GM19043 (cell line): ENCODE data around the gene GHR.

ENCODE experiments used
- ATAC-seq: cut with Tn5 transposase; IDR thresholded peaks from one replicate; pipeline ENCODE4 v1.9.1; 2021; ENCODE audit warnings: low read depth; ENCODE audit not compliant: unreplicated experiment

GHR gene

GRCh38 chr5:42513246-42513645, 90.0 kb downstream of the GHR start:
- ATAC-seq = no peak

- no peak for ATAC-seq
Measured at GRCh38 chr5:42514754-42515153, 91.5 kb downstream of the GHR start.

GRCh38 chr5:42515504-42515903, 92.3 kb downstream of the GHR start:
- no peak for ATAC-seq

GRCh38 chr5:42516282-42517042, 93.2 kb downstream of the GHR start:
- ATAC-seq = no peak

- ATAC-seq = no peak
Measured at GRCh38 chr5:42517164-42517563, 93.9 kb downstream of the GHR start.

- no peak for ATAC-seq
Measured at GRCh38 chr5:42518595-42519221, 95.5 kb downstream of the GHR start.

- ATAC-seq = no peak
Measured at GRCh38 chr5:42520203-42520602, 97.0 kb downstream of the GHR start.

- ATAC-seq = no peak
Measured at GRCh38 chr5:42520957-42521356, 97.7 kb downstream of the GHR start.

- no peak for ATAC-seq
Measured at GRCh38 chr5:42521406-42521805, 98.2 kb downstream of the GHR start.

- ATAC-seq = no peak
Measured at GRCh38 chr5:42522783-42523182, 99.5 kb downstream of the GHR start.

- ATAC-seq = no peak
Measured at GRCh38 chr5:42526179-42526578, 102.9 kb downstream of the GHR start.

- no peak for ATAC-seq
Measured at GRCh38 chr5:42531611-42532010, 108.4 kb downstream of the GHR start.

- no peak for ATAC-seq
Measured at GRCh38 chr5:42542106-42542505, 118.9 kb downstream of the GHR start.

- ATAC-seq = no peak
Measured at GRCh38 chr5:42543774-42544173, 120.5 kb downstream of the GHR start.

- ATAC-seq = no peak
Measured at GRCh38 chr5:42545038-42545437, 121.8 kb downstream of the GHR start.

GRCh38 chr5:42547141-42547540, 123.9 kb downstream of the GHR start:
- ATAC-seq = no peak

GRCh38 chr5:42547894-42548293, 124.7 kb downstream of the GHR start:
- no peak for ATAC-seq

GRCh38 chr5:42552597-42552996, 129.4 kb downstream of the GHR start:
- ATAC-seq = no peak

GRCh38 chr5:42553461-42553860, 130.2 kb downstream of the GHR start:
- no peak for ATAC-seq

GRCh38 chr5:42555010-42555409, 131.8 kb downstream of the GHR start:
- no peak for ATAC-seq

- no peak for ATAC-seq
Measured at GRCh38 chr5:42555797-42556196, 132.6 kb downstream of the GHR start.

- ATAC-seq = no peak
Measured at GRCh38 chr5:42557689-42558088, 134.4 kb downstream of the GHR start.
